ENCODE measurements around the gene BUB1B.

BUB1B gene

DNA sequence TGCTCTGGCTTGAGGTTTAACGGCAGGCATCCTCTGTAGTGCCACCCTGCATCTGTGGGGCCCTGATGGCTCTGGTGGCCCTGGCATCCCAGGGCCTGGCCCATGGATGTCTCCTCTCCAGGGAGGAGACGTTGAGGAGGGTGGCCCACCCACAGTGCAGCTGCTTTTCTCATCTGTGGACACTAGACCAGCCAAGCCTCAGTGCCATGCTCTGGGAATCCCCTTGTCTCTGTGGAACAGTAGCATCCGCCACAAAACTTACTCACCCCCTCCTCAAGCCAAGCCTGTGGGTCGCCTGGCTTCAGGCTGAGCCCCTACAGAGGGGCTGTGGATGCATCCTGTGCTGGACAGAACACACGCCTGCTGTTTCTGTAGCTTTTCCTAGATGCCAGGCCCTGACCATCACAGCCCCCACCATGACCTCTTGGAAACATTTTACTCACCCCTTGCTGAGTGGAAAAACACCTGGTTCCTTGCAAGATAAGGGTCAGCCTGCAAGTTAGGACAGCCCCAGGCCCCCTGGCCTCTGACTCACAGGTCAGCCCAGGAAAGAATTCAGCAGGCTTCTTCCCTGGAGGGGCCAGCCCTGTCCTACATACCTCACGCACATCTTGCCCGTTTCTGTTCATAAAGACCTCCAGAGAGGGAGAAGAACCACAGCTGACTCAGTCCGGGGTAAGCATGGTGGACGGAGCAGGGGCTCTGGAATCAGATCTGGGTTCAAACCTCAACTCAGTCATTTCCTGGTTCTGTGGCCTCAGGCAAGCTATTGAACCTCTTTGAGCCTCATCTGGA is 97.0 kb downstream of the BUB1B start:
- DNase-seq = no peak

GRCh38 chr15:40258544-40258943 is 97.7 kb downstream of the BUB1B start:
- no peak for DNase-seq

DNA sequence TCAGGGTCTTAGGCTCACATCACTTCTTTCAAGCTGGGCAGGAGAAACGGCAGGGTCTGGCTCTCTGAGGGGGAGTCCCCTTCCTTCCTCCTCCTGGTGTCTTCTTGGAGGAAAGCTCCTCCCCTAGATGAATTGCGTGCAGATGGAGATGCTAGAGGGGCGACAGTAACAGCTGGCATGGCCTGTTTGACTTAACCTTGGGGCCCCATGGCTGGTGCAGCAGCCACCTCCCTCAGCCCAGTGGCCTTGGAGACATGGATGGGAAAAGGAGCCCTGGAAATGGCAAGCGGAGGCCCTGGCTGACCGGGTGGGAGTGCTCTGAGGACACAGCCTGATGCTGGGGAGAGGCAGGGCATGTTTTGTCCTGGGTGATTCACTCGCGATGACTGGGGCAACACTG is 98.2 kb downstream of the BUB1B start:
- DNase-seq = no peak

DNA sequence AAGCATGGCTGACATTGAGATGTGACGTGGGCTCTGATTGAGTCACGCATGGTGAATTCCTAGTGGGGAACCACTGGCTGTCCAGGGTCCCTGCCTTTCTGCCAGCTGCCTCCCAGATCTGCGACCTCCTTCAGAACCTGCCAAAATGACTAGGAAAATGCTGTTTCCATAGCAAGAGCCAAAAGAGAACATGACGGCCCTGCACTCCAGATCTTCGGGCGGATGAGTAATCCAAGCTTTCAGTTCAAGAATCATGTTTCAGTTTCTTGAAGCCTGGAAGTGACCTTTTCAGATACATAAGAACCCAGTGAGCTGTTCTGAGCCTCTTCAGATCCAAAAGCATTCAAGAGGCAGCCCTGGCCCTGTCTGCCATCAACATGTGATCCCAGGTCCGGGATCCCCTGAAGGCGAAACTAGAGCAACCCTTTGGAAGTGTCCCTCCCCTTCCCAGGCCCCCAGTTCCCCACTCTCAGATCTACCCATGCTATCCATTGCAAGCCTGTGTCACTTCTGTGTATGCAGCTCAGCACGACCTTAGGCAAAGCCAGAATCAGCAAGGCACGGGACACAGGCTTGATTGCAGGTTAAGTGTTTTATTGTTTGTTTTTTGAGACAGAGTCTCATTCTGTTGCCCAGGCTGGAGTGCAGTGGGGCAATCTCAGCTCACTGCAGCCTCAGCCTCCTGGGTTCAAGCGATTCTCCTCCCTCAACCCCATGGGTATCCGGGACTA is 102.3 kb downstream of the BUB1B start:
- DNase-seq = no peak

DNA sequence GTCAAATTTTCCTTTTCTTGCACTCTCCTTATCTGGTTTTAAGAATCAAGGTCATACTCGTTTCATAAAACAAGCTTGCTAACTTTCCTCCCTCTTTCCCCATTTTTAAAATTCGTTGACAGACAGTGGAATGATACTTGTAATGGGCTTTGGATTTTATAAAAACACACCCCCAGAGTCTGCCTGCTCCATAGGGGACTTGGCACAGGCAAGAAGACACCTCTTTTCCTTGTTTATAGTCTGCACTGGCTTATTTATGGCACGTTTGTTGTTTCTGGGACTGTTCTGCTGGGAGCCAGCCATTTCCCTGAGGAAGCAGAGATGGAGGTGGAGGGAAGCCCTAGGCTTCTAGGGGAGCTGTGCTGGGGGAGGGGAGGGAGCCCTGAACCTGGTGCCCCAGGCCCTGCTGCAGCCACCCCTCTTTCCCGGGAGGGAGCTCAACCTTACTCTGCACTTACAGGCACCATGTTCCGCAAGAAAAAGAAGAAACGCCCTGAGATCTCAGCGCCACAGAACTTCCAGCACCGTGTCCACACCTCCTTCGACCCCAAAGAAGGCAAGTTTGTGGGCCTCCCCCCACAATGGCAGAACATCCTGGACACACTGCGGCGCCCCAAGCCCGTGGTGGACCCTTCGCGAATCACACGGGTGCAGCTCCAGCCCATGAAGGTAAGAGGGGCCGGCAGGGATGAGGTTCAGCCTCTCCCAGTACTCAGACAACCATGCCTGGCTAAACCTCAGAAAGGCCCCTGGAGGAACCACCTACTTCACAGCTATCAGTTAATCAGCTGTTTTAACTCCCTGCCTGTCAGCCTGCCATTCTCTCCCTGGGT is 103.7 kb downstream of the BUB1B start:
- DNase-seq = no peak

DNA sequence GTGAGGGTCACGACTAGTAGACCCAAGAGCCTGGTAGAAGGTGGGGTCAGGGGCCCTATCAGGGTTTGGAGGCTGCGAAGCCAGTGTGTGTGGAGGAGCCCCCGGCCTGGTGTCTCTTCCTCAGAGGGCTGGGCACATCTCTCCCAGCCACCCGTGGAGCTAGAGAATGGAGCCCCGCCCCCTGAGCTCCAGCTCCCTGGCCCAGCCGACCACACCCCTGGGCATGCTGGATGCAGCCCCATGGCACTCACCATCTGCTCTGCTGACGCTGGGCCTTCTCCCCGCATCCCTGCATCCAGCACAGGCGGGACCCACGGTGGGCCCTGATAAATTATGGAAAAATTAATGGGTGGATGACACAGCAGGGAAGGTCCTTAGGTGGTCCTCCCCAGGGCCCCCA is 104.5 kb downstream of the BUB1B start:
- DNase-seq = no peak

DNA sequence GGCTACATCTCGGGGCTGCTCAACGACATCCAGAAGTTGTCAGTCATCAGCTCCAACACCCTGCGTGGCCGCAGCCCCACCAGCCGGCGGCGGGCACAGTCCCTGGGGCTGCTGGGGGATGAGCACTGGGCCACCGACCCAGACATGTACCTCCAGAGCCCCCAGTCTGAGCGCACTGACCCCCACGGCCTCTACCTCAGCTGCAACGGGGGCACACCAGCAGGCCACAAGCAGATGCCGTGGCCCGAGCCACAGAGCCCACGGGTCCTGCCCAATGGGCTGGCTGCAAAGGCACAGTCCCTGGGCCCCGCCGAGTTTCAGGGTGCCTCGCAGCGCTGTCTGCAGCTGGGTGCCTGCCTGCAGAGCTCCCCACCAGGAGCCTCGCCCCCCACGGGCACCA is 105.0 kb downstream of the BUB1B start:
- DNase-seq = no peak

GRCh38 chr15:40266828-40267304 is 106.0 kb downstream of the BUB1B start:
- no peak for DNase-seq

DNA sequence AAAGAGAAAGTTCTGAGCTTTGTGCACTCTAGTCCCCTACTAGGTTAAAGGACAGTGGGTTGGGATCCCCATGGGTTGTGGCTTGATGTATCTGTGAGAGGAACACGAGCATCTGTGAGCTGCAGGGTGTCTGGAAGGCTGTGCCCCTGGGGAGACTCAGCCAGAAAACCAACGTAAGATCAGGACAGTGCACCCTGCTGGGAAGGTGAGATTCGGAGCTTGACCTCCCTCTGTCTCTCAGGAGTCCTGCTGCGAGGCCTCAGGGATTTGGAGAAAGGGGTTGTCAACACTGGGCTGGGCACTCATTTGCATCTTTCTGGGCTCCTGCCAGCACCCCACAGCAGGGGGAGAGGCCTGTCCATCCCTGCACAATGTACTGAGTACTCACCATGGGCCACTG is 106.8 kb downstream of the BUB1B start:
- no peak for DNase-seq

DNA sequence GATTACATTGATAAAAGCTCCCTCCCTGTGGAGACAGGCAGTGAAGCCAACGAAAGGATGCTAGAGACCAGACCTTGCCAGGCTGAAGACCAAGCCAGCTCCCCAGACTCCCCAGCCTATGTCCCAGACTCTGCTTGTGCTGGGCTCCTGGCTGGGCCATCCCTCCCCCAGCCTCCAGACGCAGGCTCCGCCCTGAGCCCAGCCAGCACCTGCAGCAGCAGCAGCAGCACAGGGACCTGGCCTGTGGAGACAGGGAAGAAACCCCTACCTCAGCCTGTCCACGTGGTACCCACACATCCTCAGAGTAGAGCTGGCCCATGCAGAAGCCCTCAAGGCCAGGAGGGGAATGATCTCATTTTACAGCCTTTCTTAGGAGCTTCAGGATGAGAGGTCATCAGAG is 108.7 kb downstream of the BUB1B start:
- DNase-seq = no peak

DNA sequence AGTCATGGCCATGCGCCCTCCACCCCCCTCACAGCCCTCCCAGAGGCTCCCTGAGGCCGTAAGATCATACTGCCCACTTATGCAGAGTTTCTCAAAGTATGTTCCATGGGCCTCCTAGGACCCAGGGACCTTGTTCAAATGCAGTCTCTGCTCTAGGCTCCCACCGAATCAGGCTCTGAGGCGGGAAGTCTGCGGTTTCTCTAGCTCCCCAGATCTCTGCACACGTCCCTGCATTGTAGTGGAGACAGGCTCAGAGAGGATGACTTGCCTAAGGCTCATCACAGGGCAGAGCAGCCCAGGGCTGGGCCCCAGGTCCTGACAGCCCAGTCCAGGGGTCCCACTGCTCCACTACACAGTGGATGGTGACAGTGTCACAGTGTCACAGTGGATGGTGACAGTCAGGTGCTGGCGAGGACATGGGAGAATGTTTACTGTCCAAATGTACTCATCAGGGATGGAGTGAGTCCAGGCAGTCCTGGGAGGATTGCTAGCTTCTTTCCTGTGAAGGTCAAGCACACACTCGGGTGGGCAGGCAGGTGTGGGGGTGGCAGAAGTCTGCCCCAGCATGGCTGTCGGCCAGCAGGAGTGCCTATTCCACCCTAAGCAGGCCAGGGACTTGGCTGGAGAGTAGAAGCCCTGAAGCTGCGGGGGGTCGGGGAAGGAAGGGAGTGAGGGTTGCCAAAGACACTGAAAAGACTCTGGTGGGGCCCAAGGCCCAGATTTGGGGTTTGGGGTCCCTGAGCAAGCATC is 109.6 kb downstream of the BUB1B start:
- DNase-seq = no peak
